ENCODE data around the gene ACSS2.
A peak's percentile ranks its signal among the peaks of the same experiment; 100 is the strongest.

ACSS2 gene

DNA sequence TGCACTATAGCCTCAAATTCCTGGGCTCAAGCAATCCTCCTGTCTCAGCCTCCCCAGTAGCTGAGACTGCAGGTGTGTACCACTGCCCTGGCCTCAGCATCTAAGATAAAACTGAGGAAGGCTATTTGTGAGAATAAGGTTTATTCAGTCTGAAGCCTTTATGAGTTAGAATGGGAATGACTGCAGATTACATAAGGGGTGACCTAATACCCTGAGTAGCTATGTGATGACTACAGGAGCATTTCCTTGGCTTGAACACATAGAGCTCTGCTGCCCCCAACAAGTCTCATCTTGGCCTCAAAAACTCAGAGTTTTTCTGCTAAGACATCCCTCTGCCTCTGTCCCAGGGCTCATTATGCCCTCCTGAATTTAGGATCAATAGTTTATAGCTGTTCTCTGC lies 71.6 kb downstream of the ACSS2 start:
- DNase-seq (ENCODE audit: low spot score) = no peak

DNA sequence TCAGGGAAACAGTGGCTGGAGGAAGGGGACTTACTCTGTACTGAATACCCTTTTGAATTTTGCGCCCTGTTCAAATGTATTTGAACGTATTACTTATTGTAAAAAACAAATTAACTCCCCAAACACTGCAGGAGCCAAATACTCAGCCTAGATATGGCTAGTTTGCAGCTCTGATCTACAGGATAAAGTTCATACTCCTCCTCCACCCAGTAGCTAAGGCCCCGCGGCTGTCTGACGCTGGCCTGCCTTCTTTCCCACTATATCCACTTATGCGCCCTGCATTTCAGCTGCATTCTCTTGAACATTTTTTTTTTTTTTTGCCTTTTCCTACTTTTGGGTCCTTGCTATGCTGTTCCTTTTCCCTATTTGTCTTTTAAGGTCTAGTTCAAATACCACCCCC lies 72.7 kb downstream of the ACSS2 start:
- no peak for DNase-seq (ENCODE audit: low spot score)

DNA sequence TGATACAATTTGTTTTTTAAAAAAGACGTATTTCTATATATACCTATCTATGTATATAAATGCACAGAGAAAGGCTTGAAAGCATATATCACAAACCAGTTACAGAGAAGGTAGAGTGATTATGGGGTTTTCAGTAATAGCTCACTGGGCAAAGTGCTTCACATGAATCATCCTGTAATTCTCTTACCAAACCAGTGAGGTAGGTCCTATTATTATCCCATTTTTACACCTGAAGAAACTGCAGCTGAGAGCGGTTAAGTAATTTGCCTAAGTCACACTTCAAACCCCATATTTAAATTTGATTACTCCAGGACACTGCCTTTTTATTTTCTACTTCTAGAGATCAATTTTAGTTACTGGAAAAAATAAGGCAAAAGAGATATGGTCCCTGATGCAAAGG lies 74.8 kb downstream of the ACSS2 start:
- DNase-seq (ENCODE audit: low spot score) = no peak

DNA sequence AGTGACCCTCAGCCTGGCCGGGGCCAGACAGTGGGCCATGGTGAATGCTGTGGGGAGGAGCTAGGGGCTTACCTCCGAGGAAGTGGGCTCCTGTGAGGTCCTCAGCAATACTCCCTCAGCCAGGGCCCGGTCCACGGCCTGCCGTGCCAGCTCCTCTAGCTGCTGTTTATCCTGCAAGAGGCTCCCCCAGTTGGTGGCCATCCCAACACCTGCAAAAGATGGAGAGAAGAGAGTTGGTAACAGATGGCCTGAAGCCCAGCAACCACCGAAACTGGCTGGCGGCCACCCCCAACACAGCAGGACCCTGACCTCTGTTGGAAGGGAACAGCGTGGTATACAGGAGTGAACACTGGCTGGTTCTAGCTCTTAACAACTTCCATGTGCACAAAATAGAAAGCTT lies 75.2 kb downstream of the ACSS2 start:
- DNase-seq (ENCODE audit: low spot score) = no peak

DNA sequence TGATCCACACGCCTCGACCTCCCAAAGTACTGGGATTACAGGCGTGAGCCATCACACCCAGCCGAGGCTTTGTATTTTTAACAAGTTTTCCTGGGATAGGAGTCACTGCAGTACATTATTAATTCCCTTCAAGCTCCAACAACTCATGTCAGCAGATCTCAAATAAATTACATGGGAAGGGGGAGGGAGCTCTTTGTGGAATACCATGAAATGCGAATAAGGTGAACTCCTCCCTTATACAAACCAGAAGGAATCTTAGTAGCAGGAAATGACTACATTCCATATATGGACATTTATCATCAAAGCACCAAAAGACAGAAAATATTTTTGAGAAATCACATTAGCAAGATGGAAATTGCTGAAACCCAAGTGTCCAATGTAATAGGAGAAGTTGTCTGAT lies 76.3 kb downstream of the ACSS2 start:
- DNase-seq (ENCODE audit: low spot score) = no peak

DNA sequence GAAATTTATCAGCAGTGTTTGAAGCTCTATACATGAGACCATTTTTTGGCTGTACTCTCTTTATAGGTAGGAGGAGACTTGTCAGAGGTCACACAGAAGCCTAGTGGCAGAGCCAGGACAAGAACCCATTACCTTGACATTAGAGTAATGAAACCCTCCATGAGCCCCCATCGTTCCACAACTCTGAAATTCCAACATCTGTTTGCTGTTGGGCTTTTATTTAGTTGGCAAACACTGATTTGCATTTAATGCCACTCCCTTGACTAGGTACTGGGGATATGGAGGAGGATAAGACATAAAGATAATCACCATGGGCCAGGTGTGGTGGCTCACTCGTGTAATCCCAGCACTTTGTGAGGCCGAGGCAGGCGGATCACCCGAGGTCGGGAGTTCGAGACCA lies 77.5 kb downstream of the ACSS2 start:
- DNase-seq (ENCODE audit: low spot score) = no peak

DNA sequence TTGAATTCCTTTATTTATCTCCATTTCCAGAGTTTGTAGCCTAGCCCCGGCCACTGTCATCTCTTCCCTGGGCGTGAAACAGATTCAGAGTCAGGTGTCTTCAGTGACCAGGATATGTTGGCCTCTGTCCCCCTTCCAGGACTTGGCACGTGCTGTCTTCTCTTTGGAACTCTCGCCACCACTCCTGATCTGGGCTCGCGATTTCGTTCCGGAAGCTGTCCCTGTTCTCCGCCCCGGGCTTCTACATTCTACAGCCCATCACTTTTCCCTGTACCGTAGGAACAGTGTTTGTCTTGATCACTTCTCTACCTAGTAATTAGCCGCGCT lies 78.5 kb downstream of the ACSS2 start:
- DNase-seq (ENCODE audit: low spot score) = peak; percentile 37

DNA sequence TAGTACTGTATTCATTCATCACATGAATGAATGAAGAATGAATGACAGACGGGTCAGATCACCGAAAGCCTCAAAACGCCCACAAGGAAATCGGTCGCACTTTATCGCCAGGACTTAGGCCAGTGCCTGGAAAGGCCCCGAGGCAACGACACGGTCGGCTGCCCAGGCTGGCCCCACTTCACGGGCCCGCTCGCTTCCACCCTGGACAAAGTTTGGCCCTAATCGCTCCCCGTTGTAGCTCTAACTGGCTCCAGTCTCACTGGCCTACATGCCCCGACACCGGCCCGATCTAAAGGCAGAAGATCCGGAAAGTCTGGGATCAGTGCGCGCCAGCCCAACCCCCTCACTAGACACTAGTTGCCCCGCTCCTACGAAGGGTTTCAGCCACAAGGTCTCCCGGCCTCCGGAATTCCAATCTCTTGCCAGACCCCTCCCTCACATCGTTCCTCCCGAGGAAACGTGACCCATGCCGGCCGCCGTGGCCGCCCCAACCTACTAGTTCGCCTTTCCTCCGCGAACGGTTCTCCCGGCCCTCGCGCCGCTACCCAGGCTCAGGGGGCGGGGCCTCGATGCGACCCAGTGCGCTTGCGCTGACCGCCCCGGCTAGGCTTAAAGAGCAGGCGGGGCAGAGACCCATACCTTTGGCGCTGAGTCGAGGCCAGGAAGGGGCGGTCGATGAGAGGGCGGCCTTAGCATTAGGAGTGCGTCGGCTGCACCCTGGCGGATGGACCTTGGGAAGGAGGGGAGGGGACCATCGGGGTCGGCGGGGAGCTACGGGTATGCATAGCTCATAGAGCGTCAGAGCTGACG lies 79.0 kb downstream of the ACSS2 start, which contains the start of the genes GSS and MYH7B:
TSS of gene GSS (minus strand) at position 576 of the 810 bp plus-strand sequence. CDS start 3,954 bp downstream, outside the sequence.
TSS of gene MYH7B (plus strand) at position 638 of the 810 bp plus-strand sequence. CDS start 22,138 bp downstream, outside the sequence.
- DNase-seq (ENCODE audit: low spot score) = peak; percentile 97

DNA sequence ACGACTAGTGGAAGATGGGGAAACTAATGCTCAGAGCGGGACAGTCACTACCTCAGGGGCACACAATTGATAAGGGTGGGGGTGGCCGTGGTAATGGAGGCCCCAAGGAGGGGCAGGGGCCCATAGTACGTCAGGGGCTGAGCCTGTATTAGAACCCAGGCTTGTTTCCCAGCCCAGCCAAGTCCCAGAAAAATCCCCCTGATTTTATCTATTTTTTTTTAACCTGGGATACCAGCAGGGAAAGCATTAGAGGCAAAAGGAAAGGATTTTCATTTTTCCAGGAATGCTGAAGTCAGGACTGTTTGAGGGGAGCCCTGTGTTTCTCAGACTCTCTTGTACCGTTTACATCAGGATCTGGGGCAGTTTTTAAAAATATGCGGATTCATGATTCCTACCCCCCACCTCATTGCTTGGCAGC lies 79.6 kb downstream of the ACSS2 start:
- no peak for DNase-seq (ENCODE audit: low spot score)

DNA sequence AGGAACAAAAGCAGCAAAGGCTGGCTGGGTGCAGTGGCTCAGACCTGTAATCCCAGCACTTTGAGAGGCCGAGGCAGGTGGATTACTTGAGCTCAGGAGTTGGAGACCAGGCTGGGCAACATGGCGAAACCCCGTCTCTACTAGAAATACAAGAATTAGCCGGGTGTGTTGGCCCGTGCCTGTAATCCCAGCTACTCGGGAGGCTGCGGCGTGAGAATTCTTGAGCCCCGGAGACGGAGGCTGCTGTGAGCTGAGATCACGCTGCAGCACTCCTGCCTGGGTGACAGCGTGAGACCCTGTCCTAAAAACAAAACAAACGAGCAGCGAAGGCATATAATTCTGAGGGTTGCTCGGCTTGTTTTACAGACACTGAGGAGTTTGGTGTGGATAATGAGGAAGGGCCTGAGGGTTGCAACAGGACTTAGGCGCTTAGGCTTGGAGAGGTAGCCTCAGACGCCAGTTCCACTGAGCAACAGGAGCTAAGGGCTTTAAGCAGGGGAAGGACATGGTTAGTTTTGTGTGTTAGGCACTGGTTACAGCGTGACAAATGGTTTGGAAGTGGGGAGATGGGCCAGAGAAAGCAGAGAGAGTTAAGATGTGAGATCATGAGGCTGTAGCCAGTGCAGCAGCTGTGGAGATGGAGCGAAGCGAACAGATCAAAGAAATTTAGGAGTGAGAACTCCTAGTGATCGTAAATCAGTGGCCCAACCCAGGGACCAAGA lies 80.5 kb downstream of the ACSS2 start:
- no peak for DNase-seq (ENCODE audit: low spot score)

DNA sequence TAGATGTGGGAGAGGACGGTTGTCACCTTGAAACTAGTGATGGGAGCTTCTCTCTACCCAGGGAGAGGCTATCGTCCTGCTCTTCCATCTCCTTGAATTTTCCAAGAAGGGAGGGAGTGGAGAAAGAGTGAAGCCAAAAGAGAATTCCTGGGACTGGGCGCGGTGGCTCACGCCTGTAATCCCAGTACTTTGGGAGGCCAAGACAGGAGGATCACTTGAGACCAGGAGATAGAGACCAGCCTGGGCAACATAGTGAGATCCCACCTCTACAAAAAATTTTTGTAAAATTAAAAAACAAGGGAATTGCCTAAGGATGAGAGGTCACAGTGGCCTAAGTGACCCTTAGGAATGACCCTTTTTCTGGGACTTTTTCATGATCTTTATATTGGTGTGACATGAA lies 88.1 kb downstream of the ACSS2 start:
- DNase-seq (ENCODE audit: low spot score) = no peak

DNA sequence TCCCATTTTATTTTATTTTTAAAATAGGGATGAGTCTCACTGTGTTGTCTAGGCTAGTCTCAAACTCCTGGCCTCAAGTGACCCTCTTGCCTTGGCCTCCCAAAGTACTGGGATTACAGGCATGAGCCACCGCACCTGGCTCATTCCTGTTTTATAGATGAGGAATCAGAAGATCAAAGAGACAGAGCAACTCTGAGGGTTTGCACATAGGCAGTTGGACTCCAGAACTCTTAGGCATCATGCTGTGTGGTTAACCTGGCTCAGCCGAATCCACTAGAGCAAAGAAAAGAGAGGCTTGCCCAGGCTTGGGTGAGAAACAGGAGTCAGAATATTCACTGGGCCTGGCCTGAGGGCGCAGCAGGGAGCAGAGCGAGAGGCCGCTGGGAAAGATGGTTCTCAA lies 88.6 kb downstream of the ACSS2 start:
- DNase-seq (ENCODE audit: low spot score) = no peak

DNA sequence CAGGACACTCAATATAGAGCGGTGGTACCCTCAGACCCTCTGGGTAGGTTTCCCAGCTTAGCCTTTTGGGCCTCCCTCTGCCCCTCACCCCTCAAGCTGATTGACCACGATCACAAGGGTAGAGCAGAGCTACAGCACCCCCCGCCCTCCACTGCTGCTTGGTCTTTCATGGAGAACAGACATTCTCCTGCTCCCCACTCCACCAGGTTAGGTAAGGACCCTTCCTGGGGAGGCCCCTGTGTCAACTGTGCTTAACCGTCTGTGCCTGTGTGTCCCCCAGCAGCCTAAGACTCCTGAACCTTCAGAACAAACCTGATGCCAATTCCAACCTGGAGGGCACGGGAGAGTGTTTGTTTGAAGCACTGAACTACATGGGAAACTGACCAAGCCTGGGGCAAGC lies 91.0 kb downstream of the ACSS2 start:
- DNase-seq (ENCODE audit: low spot score) = no peak

DNA sequence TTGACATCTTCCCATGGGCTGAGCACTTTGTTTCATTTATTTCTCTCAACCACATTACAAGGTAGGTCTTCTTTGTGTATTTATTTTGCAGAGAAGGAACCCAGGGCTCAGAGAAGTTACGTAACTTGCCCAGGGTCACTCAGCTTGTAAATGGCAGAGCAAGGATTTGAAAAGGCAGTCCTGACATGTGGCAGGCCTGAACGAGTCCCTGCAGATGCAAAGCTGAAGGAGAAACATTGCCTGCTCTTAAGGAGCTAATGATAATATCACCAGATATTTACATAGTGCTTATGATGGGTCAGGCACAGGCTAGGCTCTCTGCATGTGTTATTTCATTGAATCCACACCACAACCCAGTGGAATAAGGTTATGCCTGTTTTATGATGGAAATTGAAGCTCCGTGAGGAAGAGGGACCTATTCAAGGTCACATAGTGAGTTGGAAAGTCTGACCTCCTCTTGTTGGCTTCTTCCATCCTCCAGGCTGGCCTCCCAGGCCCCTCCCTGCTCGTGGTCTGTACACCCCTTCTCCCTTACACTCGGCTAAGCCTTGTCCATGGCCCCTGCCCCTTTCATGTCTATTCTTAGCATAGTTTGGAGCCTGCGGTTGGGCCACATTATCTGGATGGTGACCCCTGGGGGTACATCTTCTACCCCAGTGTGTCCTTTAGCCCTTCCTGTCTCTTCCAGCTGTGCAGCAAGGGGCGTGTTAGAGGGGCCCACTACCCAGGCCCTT lies 91.8 kb downstream of the ACSS2 start:
- DNase-seq (ENCODE audit: low spot score) = no peak

DNA sequence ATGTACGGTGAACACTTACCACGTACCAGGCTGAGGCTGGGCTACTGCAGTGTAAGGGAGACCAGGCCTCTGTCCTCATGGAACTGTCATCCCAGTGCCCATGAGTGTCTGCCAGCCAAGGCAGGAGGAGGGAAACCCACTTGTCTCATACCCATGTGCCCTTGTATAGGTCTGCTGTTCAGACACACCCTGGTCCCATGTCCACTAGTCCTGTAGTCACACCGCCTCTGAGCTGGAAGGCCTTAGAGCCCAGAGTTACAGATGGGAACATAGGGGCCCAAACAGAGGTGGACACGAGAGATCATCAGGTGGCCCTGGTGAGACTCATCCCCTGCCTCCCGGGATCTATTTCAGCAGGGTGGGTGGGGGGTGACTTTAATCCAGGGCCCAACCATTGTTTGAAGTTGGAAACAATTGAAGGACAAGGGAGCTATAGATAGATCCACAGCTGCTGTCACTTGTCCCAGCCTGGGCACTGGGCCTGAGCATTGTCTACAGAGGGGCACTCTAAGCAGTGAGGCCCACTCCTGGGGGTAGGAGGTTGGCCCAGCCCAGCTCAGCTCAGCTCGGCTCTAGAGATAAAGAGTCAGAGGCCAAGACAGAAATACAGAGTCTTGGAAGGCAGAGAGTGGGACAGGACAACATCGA lies 93.9 kb downstream of the ACSS2 start:
- DNase-seq (ENCODE audit: low spot score) = no peak

DNA sequence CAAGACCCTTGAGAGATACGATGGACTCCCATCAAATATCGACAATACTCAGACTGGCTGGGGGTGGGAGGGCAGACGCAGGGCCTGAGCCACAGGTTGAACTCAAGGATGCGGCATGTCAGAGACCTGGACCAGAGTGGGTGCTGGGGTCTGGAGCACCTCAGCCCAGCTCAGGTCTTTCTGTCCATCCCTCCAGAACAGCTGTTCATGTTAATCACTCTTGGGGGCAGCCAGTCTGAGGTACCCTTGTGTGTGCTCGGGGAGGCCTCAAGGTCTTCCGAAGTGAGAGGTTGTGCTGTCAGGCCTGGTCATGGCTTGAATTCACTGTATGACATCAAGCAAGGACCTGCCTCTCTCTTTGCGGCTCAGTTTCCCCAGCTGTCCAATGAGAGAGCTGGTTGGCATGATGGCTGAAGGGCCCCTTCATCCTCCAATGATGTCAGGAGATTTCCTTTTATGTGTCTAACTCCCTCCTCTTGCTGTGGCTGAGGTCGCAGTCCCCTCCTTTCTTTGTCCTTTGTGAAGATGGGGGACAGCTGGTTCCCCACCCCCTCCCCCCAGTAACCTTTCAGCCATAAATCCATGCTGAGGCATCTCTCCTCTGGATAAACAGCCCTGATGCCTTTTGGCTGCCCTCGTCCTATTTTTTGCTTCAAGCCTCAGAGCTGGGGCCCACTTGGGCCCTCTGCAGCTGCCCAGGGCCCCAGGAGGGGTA lies 94.6 kb downstream of the ACSS2 start:
- no peak for DNase-seq (ENCODE audit: low spot score)

DNA sequence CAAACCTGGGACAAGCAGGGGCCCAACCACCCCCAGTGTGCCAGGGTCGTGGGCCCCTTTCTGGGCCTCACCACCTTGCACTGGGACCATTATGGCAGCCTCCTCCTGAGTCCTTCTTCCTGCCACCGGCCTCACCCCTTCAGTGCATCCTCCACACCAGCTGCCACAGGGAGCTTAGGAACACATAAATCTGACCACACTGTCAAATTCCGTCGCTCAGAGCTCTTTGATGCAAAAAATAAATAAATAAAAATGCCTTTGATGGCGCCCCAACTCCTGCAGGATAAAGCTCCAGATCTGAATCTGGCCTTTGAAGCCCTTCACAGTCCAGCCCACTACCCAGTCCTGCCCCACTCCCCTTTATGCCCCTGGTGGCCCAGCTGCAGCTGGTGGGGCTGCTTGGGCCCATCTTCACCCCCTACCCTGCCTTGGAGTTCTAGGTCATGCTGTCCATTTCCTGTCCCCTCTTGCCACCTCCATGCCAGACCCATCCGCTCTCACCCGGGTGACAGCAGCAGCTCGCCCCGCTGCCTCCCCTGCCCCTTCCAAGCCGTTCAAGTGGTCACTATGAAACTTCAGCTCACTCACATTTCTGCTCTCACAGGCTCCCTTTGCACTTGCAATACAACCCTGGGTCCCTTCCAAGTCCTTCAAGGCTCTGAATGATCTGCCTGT lies 95.3 kb downstream of the ACSS2 start:
- DNase-seq (ENCODE audit: low spot score) = no peak

DNA sequence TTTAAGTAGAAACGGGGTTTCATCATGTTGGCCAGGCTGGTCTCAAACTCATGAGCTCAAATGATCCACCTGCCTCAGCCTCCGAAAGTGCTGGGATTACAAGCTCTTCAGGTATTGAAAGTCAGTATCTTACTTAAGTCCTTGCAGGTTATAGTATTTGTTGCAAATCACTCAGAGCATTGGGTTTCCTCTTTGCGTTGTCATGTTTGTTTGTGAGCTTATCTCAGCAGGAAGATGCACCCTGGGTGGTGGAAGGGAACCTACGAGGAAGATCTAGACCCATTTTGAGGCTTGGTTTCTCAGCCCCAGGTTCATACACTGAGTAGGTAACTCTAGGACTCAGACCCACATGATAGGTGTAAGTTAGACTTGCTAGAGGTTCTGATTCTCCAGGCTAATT lies 97.8 kb downstream of the ACSS2 start:
- no peak for DNase-seq (ENCODE audit: low spot score)

DNA sequence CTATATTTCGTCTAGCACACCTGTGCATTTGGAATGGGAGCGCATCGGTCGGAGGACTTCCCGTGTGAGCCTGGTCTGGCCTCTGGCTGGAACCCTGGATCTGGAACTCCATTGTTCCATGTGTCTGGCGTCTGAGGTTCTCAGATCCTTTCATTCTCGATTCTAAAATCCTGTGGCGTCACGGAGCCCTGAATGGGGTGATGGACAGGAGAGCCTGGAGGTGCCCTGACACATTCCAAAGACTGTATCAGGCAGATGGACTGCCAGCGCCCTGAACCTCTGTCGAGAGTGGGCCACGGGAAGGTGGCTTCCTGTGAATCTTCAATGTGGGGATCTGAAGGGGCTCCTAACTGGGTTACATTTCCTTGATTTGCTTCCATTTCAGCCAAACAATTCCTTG lies 99.9 kb downstream of the ACSS2 start:
- DNase-seq (ENCODE audit: low spot score) = no peak

Measured in HuH-7.5 (cell line).